Measurements from ENCODE around the gene FBXO2. TPM values are rescaled to one million over a fixed set of nuclear protein-coding genes. Genes with fewer than 3 reads are reported as not detected.

Gene FBXO2
- total RNA-seq, 4 donors from 2014 or later = 0.59 to 7.2 (median 4.2) TPM

GRCh38 chr1:11628767-11629166 is 25.5 kb downstream of the FBXO2 start:
- TF ChIP-seq, protein P1, sequence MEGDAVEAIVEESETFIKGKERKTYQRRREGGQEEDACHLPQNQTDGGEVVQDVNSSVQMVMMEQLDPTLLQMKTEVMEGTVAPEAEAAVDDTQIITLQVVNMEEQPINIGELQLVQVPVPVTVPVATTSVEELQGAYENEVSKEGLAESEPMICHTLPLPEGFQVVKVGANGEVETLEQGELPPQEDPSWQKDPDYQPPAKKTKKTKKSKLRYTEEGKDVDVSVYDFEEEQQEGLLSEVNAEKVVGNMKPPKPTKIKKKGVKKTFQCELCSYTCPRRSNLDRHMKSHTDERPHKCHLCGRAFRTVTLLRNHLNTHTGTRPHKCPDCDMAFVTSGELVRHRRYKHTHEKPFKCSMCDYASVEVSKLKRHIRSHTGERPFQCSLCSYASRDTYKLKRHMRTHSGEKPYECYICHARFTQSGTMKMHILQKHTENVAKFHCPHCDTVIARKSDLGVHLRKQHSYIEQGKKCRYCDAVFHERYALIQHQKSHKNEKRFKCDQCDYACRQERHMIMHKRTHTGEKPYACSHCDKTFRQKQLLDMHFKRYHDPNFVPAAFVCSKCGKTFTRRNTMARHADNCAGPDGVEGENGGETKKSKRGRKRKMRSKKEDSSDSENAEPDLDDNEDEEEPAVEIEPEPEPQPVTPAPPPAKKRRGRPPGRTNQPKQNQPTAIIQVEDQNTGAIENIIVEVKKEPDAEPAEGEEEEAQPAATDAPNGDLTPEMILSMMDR (IDR thresholded peaks at IDR 0.05) = no peak
- no peak for TF ChIP-seq POLR2A (IDR thresholded peaks at IDR 0.05)
- intact Hi-C loops (cut with DNase I; ENCODE audit: low total_unique reads) = no loop called here
- no peak overlapping the region for H3K27ac ChIP-seq
- H3K4me3 ChIP-seq = no peak overlapping the region
- no peaks in the 10 kb centered on the region for H3K36me3 ChIP-seq
- H3K4me1 ChIP-seq = no peaks in the 10 kb centered on the region
- no peaks in the 10 kb centered on the region for H3K27me3 ChIP-seq
- DNase-seq = no peak
- no peaks in the 10 kb centered on the region for H3K9me3 ChIP-seq

- TF ChIP-seq POLR2A (IDR thresholded peaks at IDR 0.05) = no peak
- TF ChIP-seq, protein P1 (IDR thresholded peaks at IDR 0.05) = no peak
- Histone ChIP-seq H3K27me3 (no peaks in the 10 kb centered on the region), H3K27ac (no peak overlapping the region), H3K4me3 (no peak overlapping the region), H3K9me3 (no peaks in the 10 kb centered on the region), H3K36me3 (no peaks in the 10 kb centered on the region), H3K4me1 (no peaks in the 10 kb centered on the region)
- no peak for DNase-seq
- intact Hi-C loops (cut with DNase I; ENCODE audit: low total_unique reads) = no loop called here
Observed at GRCh38 chr1:11626551-11626950, 27.7 kb downstream of the FBXO2 start.

DNA sequence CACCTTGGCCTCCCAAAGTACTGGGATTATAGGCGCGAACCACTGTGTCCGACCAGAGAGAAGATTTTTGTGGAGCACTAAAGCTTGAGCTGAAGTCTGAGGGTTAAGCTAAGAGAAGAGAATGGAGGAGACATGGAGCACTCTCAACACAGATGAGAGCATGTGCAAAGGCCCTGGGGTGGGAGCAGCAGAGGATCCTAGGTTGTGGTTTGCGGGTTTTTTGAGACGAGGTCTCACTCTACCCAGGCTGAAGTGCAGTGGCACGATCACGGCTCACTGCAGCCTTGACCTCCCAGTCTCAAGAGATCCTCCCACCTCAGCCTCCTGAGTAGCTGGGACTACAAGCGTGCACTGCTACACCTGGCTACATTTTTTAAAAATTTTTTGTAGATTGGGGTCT is 30.5 kb downstream of the FBXO2 start:
- H3K4me3 ChIP-seq = no peak overlapping the region
- H3K9me3 ChIP-seq = no peaks in the 10 kb centered on the region
- H3K27me3 ChIP-seq = no peaks in the 10 kb centered on the region
- no peak for DNase-seq
- intact Hi-C loops (cut with DNase I; ENCODE audit: low total_unique reads) = no loop called here
- TF ChIP-seq, protein P1 (IDR thresholded peaks at IDR 0.05) = no peak
- no peak for TF ChIP-seq POLR2A (IDR thresholded peaks at IDR 0.05)
- no peaks in the 10 kb centered on the region for H3K36me3 ChIP-seq
- no peaks in the 10 kb centered on the region for H3K4me1 ChIP-seq
- no peak overlapping the region for H3K27ac ChIP-seq

GRCh38 chr1:11622398-11622797 is 31.8 kb downstream of the FBXO2 start:
- TF ChIP-seq, protein P1 (IDR thresholded peaks at IDR 0.05) = no peak
- no peak for TF ChIP-seq POLR2A (IDR thresholded peaks at IDR 0.05)
- Histone ChIP-seq H3K36me3 (no peaks in the 10 kb centered on the region), H3K4me3 (no peak overlapping the region), H3K27me3 (no peaks in the 10 kb centered on the region), H3K4me1 (no peaks in the 10 kb centered on the region), H3K9me3 (no peaks in the 10 kb centered on the region), H3K27ac (no peak overlapping the region)
- no peak for DNase-seq
- intact Hi-C loops (cut with DNase I; ENCODE audit: low total_unique reads) = no loop called here

- Histone ChIP-seq H3K36me3 (no peaks in the 10 kb centered on the region), H3K9me3 (no peaks in the 10 kb centered on the region), H3K4me1 (no peaks in the 10 kb centered on the region), H3K27ac (no peak overlapping the region), H3K4me3 (no peak overlapping the region), H3K27me3 (no peaks in the 10 kb centered on the region)
- intact Hi-C loops (cut with DNase I; ENCODE audit: low total_unique reads) = no loop called here
- no peak for DNase-seq
- TF ChIP-seq, protein P1 (IDR thresholded peaks at IDR 0.05) = no peak
- no peak for TF ChIP-seq POLR2A (IDR thresholded peaks at IDR 0.05)
Observed at GRCh38 chr1:11620924-11621323, 33.3 kb downstream of the FBXO2 start.
